Measurements from ENCODE around the gene OR4K17.

DNA sequence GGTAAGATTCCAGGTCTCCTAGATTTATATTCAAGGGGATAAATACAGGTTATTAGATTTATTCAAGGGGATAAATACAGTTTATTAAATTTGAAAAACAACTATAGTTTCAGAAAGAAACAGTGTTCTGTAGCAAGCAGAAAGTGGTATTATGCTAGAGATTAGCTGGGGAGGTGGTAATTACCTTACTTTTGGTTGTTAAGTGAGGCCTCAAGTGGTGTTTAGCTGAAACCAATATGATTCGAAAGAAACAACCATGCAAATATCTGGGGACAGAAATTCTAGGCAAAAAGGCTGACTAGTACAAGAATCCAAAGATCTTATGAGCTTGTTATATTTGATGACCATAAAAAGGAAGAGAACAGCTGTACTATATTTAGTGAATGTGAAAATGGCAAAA lies 34.3 kb downstream of the OR4K17 start:
- TF ChIP-seq CTCF (IDR thresholded peaks at IDR 0.05 in 2 of 3, conservative IDR thresholded peaks at IDR 0.05 in 1 of 3; ENCODE audit: control insufficient read depth in 2 of 3, extremely low read depth in 1 of 3, insufficient read depth in 1 of 3, low read depth in 3 of 3, low read length in 3 of 3) (no peak), CHD2 (IDR thresholded peaks at IDR 0.05; ENCODE audit: borderline replicate concordance, low read depth, low read length) (no peak), MAX (IDR thresholded peaks at IDR 0.05; ENCODE audit: low read depth, low read length) (no peak), MTA3 (IDR thresholded peaks at IDR 0.05; ENCODE audit: borderline replicate concordance, low read length) (no peak), SP1 (IDR thresholded peaks at IDR 0.05; ENCODE audit: low read depth, low read length) (no peak), SRF (IDR thresholded peaks at IDR 0.05; ENCODE audit: low read depth in 2 of 2, low read length in 2 of 2) (no peak), MTA2 (IDR thresholded peaks at IDR 0.05; ENCODE audit: low read depth) (no peak), CEBPB (IDR thresholded peaks at IDR 0.05; ENCODE audit: borderline replicate concordance in 1 of 2, low read depth in 2 of 2, low read length in 2 of 2) (no peak), STAT1 (conservative IDR thresholded peaks at IDR 0.05) (no peak), EP300 (IDR thresholded peaks at IDR 0.05; ENCODE audit: borderline replicate concordance in 1 of 2, control insufficient read depth in 1 of 2, low read depth in 2 of 2, low read length in 2 of 2) (no peak), POLR2A (IDR thresholded peaks at IDR 0.05; ENCODE audit: low read depth, low read length) (no peak)
